CD4-positive, alpha-beta T cell treated with Interleukin-10 for 1 hour (primary cell): ENCODE data around the gene FHIP2A.

Experiments
- DNase-seq: peaks from one replicate; pipeline ENCODE4 v3.0.0-alpha.2; 2020

Gene FHIP2A

GRCh38 chr10:114862456-114862855, 40.9 kb downstream of the FHIP2A start:
- no peak for DNase-seq

GRCh38 chr10:114867365-114867764, 45.8 kb downstream of the FHIP2A start:
- no peak for DNase-seq

DNA sequence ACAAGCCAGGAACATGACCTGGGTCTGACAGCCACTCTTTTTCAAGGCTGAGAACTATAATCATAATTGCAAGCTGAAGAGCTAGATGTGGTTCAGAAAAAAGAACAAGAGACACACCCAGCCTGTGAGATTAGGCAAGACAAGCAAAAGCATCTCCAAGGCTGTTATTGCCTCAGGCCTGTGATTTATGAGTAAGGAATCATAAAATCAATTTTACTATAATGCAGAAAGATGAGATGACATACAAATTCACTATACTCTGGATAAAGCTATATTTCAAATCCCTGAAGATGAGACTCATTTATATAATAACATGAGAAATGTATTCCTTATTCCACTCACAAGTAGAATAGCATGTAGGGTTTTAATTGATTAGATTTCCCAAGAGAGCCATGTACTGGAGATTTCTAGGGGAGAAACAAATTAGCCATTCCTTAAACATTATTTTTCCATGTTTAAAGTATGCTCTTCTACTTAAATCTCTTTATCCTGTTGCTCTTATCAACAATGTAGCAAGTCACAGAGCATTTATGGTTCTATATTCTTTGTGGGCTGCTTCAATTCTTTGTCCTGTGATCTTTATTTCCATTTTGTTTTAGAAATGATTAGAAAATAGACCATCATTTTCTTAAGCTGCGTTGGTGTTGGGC, 47.4 kb downstream of the FHIP2A start:
- no peak for DNase-seq

GRCh38 chr10:114869520-114869892, 47.9 kb downstream of the FHIP2A start:
- DNase-seq: no peak

DNA sequence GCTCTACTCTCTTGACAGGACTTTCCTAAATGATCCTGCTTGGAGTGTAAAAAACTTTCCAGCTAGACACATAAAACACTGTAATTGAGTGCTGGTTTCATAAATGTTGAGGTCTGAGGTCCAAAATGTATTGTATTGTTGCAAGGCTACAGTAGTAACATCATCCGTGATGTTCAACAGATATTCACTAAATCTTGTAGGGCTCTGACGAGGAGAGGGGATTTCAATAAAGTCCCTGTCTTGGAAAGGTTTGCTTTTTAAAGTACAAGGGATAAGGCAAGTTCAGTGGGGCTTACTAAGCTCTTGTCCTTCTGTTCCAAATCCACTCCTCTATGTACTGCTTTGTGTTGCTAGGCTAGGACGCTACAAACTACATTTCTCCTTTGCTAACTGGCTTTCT, 48.9 kb downstream of the FHIP2A start:
- DNase-seq: no peak

GRCh38 chr10:114871379-114871778, 49.8 kb downstream of the FHIP2A start:
- DNase-seq: no peak
